Myocyte (in vitro differentiated cells): ENCODE measurements around the gene OSGIN1. TPM values are rescaled to one million over a fixed set of nuclear protein-coding genes. Genes with fewer than 3 reads are reported as not detected.

Experiments
- DNase-seq: peaks from one replicate; pipeline ENCODE4 v3.0.0-alpha.2; 2012; ENCODE audit warnings: low read depth
- total RNA-seq: library from RNA; depleted of rRNA; stranded (reverse); fragments of >200 nt; gene quantifications from 2 replicates; pipeline ENCODE4 v1.2.3, GENCODE V29; 2014

OSGIN1 gene
- total RNA-seq, 1 donor from 2014 or later, result 7.7 TPM

DNA sequence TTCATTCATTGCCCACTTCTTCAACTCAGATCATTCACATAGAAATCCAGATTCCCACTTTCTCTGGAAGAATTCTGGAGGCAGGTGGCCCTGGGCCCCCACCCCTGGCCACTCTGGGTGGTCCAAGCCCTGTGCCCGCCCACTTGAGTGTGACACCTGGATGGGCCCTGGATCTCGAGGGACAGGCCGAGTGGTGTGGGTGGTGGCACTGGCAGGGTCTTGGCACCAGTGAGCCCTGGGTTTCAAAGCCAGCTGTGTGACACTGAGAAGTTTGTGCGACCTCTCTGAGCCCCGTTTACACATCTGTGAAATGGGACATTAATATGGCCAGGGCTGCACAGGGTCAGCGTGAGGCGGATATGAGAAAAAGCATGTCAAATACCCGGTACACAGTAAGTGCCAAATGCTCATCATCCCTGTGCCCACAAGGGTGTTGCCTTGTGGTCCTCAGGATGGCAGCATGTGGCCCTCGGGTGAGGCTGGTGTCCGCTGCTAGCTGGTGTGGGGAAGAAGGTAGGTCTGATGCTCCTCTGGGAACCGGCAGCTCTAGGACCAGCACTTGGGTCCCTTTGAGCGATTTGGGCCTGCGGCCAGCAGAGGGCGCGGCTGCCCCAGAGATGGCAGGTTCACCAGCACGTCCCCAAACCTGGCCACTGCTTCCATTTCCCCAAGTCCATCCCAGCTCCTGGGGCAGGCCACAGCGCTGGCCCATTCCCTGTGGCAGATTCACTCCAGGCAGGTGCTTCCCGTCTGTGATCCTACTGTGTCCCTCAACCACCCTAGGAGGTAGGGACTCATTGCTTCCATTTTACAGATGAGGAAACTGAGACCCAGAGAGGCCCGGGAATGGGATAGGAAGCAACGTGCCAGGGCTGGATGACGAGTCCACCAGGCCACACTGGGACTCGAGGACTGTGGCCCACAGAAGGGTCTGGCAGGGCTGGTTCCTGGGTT lies 3.6 kb downstream of the OSGIN1 start:
- DNase-seq, result peak; percentile 69

DNA sequence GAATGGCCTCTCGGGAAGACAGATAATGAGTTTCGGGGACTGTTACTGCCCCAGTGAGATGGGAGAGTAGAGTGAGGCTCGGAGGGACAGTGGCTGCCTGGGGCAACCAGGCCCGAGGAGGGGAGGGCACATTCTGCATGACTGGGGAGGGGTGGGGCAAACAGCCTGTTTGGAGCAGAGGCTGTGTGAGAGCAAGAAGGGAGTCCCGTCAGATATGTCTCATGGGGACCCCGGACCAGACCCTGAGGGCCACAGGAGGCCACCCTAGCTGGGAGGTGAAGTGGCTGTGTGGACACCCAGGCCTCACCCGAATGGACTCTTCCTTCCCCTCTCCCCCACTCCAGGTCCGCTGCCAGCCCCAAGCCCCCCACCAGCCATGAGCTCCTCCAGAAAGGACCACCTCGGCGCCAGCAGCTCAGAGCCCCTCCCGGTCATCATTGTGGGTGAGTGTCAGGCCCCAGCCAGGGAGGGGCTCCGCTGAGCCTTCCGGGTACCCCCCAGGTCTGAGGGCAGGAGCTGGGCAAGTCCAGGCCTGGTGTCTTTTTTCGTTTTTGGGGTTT lies 4.3 kb downstream of the OSGIN1 start:
- no peak for DNase-seq

DNA sequence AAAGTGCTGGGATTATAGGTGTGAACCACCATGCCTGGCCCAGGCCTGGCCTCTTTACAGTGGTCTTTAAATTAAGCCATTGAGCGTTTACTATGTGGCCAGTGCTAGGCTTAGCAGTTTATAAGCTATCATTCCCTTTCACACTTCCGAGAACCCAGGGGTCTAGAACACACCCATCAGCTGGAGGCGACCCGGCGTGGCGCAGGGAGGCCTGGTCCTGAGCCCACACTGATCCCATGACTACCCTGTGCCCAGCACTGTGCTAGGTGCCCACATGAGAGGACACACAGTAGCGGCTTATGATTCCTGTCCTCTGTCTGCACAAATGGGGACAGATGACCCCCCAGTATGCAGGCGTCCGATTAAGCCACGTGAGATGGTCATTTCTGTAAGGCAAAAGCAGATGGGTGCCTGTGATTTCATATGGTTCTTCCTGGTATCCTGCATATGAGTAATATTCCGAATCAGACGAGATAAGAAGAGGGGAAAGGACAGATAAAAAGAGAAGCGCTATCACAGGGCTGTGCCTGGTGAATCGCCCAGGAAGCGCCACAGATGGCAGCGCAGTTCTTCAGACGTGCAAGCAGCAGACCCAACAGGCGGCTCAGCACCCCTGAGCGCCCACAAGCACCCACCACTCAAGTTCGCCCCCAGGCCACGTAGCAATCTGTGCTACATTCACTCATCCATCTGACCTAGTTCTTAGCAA lies 5.3 kb downstream of the OSGIN1 start:
- DNase-seq, result no peak

DNA sequence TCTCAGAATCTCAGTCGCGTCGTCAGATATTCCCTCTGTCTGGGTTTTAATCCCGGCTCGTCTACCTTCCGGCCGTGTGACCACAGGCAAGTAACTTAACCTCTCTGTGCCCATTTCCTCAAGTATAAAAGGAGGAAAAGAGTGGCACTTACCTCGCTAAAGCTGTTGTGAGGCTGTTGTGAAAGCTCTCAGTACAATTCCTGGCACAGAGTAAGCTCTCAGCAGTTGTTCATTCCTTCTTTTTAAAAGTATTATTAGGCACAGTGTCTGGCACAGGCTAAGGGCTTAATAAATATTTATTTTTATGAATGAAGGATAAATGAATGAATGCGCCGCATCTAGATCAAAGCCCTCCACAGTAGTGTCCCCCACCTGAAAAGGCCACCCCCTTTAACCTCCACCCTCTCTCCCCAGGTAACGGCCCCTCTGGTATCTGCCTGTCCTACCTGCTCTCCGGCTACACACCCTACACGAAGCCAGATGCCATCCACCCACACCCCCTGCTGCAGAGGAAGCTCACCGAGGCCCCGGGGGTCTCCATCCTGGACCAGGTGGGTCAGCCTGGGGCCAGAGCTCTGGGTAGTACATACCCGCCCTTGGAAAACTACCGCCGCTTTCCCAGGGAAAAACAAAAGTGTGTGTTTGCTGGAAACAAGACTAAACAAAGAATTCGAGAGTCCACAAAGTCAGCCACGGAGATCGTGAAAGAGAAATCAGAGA lies 6.0 kb downstream of the OSGIN1 start:
- DNase-seq, result no peak

DNA sequence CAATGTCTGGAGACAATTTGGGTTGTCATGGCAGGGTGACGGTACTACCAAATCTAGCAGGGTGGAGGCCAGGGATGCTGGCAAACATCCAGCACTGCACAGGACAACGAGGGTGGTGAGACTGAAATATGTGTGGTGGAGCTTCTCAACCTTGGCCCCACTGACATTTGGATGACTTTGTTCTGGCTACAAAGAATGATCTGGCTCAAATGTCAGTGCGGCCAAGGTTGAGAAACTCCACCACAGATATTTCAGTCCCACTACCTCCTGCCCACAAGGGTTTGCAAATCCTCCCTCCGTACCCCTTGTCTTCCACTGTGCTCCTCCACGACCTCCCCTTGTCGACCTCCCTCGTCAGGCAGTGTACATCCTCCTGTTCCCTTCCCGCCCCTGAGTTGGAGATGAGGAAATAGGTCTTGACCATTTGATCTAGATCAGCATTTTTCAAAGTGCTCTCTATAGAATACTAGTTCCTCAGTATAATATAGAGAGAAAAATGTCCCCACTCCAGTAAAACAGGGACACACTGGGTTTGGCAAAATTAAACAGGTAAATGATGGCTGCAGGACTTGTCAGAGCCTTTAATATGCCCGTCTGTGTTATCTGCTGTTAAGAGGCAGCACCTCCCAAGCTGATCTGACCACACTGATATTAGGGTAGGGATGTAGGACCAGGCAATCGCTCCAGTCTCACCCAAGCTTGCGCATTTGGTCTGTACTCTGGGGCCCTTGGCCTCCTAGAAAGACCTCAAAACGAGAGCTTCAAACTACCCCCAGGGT lies 6.8 kb downstream of the OSGIN1 start:
- no peak for DNase-seq

DNA sequence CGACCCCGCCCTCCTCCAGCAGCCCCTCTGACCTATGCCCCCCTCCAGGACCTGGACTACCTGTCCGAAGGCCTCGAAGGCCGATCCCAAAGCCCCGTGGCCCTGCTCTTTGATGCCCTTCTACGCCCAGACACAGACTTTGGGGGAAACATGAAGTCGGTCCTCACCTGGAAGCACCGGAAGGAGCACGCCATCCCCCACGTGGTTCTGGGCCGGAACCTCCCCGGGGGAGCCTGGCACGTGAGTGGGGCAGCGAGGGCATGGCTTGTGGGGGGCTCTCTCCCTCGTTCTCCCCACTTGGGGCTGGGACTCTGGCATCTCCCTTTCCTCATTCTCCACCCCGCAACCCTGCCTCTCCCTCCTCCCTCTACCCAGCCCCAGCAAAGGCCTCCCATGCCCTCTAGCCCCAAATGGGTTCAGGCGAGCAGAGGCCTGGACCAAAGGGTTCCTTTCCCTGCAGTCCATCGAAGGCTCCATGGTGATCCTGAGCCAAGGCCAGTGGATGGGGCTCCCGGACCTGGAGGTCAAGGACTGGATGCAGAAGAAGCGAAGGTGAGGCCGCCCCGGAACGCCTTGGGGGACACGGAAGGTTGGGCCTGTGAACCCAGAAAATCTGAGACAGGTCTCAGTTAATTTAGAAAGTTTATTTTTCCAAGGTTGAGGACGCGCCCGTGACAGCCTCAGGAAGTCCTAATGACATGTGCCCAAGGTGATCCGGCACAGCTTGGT lies 7.6 kb downstream of the OSGIN1 start:
- DNase-seq, result no peak

DNA sequence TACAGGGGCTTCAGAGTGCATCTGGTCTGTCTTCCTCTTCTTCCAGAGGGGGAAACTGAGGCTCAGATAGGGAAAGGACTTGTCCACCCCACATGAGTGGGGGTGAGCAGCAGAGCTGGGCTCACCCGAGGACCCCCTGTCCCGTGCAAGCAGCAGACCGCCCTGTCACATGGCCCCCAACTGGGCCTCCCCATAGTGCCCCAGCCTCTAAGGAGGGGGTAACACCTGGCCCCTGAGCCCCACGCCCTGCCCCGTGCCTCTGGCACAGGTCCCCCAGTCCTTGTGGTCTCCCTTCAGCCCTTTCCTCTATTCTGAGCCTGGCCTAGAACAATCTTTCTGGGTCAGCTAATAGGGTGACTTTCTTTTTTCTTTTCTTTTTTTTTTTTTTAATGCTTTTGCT lies 8.6 kb downstream of the OSGIN1 start:
- no peak for DNase-seq

DNA sequence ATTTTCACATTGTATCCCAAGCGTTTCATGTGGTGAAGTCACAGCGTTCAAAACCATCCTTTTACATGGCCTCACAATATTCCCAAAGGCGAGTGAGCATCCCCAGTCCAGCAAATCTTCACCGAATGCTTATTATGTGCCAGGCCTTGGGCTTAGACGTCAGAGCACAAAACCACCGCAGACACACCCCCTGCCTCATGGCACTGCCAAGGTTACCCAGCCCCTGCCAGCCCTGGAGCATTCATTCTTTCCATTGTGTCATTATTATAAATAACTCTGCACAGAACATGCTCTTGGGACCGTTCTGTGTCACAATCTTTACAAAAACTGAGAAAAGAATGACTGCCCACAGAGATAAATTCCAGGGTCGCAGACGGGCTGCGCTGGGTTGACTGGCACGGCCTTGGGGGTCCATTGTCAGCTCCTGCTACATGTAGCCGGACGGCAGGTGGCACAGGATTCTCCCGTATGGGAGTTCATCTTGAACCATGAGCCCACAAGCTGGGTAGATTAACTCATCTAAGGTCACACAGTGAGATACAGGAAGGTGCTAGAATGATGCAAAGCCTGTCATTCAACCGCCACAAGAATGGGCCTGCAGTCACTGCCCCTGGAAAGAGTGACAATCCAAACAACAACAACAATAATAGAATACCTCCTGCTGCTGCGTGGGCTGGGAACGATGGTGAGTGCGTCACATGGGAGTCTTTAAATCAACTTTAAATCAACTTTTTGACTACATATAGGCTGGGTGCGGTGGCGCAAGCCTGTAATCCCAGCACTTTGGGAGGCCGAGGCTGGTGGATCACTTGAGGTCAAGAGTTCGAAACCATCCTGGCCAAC lies 10.5 kb downstream of the OSGIN1 start:
- DNase-seq, result no peak

DNA sequence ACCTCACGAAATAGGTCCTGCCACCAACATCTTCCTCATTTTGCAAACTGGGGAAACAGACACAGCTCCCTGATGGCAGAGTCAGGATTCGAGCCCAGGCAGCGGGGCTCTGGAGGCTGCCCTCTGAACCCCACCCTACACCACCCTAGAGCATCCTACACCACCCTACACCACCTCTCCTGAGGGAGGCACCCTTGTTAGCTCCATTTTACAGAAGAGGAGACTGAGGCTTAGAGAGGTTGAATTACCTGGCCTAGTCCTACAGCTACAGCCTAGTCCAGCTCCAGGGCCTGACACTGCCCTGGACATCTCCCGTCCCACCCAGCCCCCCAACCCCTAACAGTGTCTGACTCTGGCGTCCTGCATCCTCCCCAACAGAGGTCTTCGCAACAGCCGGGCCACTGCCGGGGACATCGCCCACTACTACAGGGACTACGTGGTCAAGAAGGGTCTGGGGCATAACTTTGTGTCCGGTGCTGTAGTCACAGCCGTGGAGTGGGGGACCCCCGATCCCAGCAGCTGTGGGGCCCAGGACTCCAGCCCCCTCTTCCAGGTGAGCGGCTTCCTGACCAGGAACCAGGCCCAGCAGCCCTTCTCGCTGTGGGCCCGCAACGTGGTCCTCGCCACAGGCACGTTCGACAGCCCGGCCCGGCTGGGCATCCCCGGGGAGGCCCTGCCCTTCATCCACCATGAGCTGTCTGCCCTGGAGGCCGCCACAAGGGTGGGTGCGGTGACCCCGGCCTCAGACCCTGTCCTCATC lies 11.8 kb downstream of the OSGIN1 start:
- no peak for DNase-seq

DNA sequence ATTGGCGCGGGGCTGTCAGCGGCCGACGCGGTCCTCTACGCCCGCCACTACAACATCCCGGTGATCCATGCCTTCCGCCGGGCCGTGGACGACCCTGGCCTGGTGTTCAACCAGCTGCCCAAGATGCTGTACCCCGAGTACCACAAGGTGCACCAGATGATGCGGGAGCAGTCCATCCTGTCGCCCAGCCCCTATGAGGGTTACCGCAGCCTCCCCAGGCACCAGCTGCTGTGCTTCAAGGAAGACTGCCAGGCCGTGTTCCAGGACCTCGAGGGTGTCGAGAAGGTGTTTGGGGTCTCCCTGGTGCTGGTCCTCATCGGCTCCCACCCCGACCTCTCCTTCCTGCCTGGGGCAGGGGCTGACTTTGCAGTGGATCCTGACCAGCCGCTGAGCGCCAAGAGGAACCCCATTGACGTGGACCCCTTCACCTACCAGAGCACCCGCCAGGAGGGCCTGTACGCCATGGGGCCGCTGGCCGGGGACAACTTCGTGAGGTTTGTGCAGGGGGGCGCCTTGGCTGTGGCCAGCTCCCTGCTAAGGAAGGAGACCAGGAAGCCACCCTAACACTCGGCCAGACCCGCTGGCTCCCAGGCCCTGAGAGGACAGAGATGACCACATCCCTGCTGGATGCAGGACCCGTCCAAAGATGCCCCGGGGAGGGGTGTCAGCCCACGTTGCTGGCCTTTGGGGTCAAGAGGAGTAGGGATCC lies 12.6 kb downstream of the OSGIN1 start:
- DNase-seq, result no peak

DNA sequence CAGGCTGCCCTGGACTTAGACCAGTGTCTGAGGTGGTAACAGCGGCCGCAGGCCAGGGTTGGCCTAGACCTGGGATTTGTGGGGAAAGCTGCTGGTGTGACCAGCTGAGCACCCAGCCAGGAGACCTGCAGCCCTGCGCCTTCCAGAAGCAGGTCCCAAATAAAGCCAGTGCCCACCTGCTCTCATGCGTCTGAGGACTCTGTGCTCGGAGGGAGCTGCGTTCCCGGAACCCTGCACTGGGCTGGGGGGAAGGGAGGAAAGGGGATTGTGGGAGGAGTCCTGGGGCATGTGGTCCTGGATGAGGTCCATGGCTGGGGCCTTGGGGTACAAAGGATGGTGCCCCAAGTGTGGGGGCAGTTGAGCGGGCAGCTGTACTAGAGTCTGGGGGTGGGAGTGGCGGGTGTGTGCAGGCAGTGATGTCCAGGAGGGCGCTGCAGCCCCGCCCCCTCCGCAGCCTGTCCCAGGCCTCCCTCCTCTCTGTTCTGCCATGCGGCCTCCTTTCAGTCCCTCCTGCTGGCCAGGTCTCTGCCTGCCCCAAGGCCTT lies 13.2 kb downstream of the OSGIN1 start:
- no peak for DNase-seq

DNA sequence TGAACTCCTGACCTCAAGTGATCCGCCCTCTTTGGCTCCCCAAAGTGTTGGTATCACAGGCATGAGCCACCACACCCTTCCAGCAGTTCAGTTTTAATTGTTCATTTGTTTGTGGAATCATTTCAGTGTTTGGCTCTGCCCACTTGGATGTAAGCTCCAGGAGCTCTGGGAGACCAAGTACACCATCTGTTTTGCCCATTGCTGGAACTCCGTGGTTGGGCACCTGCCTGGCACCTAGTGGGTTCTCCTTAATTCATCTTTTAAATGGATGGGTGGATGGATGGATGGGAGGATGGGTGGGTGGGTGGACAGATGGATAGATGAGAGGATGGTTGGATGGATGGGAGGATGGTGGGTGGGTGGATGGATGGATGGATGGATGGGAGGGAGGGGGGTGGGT lies 14.1 kb downstream of the OSGIN1 start:
- DNase-seq, result no peak

DNA sequence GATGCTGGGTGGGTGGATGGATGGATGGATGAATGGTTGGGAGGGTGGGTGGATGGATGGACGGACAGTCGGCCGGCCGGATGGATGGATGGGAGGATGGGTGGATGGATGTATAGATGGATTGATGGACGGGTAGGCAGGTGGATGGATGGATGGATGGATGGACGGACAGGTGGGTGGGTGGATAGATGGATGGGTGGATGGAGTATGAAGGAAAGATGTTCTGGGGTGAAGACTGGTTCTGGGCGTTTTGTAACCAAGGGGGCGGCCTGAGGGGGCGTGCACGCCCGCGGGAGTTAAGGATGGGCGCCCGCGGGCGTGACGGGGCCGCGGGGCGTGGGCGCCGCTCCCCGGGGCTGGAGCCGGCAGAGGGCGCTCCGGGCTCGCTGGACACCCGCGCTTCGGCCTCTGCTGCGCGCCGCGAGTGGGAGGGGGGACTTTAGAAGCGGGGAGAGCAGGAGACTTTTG lies 14.8 kb downstream of the OSGIN1 start, which contains the start of gene NECAB2:
Gene NECAB2, plus strand, starts transcription at position 407 of the 468 bp plus-strand sequence. CDS start 405 bp downstream, outside the sequence.
- DNase-seq, result peak; percentile 43

DNA sequence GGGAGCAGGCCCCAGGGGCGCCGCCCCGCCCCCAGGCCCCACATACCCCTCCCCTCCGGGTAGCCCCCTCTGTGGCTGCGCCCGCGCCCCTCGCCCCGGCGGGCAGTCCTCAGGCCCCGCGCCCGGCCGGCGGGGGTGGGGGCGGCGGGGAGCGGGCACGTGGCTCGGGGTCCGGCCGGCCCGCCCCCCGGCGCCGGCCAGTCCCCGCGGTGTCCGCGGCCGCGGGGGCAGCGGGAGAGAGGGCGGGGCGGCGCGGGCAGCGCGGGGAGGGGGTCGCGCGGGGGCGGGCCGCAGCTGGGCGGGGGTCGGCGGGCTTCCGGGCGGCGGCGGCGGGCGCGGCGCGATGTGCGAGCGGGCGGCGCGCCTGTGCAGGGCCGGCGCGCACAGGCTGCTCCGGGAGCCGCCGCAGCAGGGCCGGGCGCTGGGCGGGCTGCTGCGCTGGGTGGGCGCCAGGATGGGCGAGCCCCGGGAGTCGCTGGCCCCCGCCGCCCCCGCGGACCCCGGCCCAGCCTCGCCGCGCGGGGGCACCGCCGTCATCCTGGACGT lies 15.3 kb downstream of the OSGIN1 start:
- no peak for DNase-seq

DNA sequence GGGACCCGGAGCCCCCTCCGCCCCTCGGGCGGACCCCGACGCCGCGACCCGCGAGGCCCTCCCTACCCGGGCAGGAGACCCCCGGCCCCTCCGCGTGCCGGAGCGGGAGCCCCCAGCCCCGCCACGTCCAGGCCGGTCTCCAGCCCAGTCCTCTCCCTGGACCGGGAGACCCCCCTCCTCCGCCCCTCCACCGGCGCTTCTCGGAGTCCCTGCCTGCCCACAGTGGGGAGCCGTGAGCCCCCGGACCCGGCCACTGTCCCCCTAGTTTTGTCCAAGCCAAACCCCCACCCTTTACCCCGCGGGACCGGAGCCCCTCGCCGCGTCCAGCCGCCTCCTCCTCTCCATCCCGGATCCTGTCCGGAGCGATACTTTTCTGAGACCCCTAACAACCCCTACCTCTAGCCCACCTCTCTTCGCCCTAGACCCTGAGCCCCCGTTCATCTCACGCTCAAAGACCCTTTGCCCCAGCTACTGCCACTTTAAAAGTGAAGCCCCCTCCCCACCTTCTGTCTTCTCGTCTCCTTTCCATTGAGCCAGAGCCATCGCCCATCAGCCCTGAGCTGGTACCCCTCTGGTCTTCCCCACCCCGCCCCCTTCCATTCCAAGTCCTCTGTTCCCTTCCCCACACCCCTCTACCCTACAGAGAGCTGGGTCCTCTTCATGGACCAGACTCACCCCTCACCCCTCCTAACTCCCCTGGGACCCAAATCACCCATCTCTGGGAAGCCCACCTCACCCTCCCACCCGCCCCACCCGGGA lies 16.0 kb downstream of the OSGIN1 start:
- no peak for DNase-seq
